Measurements from ENCODE around the gene ZNF324. TPM values are rescaled to one million over a fixed set of nuclear protein-coding genes. Genes with fewer than 3 reads are reported as not detected.
"Not testable (repeated sequence)": the region's sequence is repeated elsewhere in the genome, so short reads cannot be mapped to it uniquely, and the experiment has no call there.

The ZNF324 gene
- total RNA-seq, 1 donor from 2014 or later = 5.0 TPM

DNA sequence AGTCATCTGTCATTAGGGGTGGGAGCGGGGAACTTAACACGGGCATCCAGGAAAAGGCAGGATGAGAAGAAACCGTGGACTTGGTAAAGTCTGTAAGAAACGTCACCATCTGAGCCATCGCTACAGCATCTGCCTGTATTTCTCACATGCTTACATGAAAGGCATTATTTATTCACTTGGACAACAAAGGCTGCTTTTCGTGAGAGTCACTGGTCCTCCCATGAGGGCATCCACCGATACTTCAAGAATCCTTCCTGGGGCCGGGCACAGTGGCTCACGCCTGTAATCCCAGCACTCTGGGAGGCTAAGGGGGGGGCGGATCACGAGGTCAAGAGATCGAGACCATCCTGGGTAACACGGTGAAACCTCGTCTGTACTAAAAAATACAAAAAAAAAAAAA lies 25.4 kb downstream of the ZNF324 start:
- DNase-seq (no peak), ATAC-seq (no peak)
- intact Hi-C loops (cut with micrococcal nuclease) = no loop called here

DNA sequence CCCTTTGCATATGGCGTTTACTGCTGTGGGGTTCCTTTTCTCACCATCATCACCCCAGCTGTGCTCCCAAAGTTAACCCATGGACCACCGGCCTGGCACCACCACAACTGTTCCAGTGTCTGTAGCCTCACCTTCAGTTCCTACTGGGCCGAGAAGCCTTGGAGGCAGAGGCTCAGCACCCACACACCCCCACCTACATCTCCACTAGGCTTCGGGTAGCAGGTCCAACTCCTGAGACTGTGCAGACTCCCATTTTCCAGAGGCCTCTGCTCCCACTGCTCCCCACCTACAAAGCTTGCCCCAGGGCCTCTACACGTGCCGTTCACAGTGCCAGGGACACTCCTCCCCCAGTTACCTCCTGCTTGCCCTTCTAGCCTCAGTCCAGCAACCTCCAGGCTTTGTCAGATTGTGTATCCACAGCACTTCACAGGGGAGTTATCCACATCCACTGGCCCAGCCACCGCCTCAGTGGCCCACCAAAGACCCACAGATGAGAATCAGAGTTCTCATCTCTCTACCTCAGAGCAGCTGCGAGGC lies 30.8 kb downstream of the ZNF324 start:
- intact Hi-C loops (cut with micrococcal nuclease) = no loop called here
- DNase-seq (no peak), ATAC-seq (no peak)

DNA sequence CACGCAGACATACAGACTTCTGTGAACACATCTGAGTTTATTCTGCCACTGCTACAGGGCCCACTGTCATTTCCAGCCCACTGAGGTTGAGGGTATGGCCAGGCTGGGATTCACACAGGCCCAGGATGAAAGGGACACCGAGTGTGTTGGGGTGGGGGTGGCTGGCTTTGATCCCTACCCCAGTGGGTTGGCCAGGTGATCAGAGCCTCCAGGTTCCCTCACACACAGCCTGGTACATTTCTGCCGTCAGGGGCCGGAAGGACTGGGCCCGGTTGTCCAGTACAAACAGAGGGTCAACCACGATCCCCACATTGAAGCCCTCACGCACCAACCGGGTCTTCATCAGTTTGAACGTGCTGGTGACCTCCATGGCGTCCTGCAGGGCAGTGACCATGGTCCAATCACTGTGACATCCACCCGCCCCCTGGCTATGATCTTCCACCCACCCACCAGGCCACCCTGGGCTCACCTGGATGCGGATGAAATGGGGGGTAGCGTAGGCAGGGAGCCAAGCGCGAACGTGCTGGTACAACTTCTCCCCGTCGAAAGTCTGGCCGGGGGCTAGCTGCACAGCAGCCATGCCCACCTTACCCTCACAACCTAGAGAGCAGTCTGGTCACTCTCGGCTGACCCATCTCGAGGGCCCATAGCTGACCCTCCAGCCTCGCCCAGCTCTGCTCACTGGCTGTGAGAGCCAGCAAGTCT lies 31.6 kb downstream of the ZNF324 start:
- peak; percentile 48 for DNase-seq
- intact Hi-C loops (cut with micrococcal nuclease) = no loop called here
- peak; percentile 12 for ATAC-seq

DNA sequence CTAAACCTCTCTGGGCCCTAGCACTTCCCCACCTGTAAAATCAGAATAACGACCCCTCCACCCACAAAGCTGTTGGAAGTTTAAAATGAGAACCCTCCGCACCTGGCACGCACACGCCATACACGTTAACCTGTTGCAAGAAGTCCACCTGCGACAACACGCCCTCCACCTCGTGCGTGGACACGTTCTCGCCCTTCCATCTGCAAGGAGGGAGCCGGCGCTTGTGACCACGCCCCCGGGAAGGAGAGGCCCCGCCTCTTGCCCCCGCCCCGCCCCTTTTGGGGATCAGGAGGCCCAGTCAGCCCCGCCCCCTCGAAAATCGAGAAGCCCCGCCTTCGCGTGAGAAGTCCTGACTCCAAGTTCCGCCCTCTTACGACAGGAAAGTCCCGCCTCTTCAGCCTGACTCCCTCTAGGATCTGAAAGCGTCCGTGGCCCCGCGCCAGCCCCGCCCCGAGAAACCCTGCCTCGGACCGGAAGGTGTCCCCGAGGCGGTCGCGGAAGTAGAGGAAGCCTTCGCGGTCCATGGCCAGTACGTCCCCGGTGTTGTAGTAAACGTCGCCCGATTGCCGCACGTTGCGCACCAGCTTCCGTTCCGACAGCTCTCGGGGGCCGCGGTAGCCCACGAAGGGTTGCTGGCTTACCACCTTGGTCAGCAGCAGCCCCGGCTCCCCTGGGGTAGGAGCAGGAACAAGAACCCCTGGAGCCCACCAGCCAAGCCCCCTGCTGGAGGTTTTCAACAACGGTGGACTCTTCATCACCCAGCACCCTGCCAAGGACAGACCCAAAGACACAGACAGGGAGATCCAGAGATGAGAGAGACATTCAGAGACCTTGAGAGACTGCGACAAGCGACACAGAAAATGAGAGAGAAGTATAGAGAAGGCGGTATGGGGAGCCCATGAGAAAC lies 32.4 kb downstream of the ZNF324 start:
- intact Hi-C loops (cut with micrococcal nuclease) = no loop called here
- peak; percentile 99 for DNase-seq
- ATAC-seq = peak; percentile 98

DNA sequence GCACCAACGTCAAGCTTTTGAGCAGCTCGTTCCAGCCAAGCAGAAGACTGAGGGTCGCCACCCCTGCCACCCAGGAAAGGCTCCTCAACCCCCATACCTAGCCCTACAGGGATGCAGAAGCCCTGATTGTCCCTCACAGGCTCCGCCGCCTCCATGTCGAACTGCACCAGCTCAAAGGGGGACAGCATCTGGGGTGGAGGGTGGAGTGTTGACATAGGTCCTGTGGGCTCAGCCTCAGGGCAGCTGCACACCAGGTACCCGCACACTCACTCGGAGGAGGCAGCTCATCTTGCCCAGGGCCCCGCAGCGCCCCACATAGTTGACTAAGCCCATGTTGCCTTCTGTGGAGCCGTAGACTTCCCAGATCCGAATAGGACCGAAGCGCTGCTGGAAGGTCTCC lies 33.4 kb downstream of the ZNF324 start:
- DNase-seq (peak; percentile 20), ATAC-seq (no peak)
- intact Hi-C loops (cut with micrococcal nuclease) = no loop called here

DNA sequence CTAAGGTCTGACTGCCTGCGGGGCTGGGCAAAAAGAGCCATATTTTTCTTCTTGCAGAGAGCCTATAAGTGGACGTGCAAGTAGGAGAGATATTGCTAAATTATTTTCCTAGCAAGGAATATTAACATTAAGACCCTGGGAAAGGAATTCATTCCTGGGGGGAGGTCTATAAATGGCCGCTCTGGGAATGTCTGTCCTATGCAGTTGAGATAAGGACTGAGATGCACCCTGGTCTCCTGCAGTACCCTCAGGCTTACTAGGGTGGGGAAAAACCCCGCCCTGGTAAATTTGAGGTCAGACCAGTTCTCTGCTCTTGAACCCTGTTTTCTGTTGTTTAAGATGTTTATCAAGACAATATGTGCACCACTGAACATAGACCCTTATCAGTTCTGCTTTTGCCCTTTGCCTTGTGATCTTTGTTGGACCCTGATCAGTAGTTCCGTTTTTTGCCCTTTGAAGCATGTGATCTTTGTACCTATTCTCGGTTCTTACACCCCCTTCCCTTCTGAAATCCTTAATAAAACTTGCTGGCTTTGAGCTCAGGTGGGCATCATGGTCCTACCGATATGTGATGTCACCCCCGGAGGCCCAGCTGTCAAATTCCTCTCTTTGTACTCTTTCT lies 40.8 kb downstream of the ZNF324 start:
- DNase-seq; intact Hi-C loops (cut with micrococcal nuclease); ATAC-seq: not testable (repeated sequence)

DNA sequence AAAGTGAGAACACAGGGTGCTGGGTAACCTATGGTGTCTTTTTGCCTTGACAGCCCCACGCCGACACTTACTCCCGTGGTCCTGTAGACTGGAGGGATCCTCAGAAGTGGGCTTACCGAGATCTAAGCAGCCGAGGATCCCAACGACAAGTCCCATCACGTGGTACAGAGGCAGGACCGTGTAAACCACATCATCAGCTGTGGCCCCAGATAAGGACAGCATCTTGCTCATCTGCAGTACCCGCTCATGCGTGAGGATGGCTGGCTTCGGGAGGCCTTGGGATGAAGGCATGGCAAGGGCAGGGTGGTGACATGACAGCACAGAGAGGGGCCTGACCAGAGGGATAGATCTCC lies 42.8 kb downstream of the ZNF324 start:
- ATAC-seq = no peak
- no peak for DNase-seq
- intact Hi-C loops (cut with micrococcal nuclease) = no loop called here

DNA sequence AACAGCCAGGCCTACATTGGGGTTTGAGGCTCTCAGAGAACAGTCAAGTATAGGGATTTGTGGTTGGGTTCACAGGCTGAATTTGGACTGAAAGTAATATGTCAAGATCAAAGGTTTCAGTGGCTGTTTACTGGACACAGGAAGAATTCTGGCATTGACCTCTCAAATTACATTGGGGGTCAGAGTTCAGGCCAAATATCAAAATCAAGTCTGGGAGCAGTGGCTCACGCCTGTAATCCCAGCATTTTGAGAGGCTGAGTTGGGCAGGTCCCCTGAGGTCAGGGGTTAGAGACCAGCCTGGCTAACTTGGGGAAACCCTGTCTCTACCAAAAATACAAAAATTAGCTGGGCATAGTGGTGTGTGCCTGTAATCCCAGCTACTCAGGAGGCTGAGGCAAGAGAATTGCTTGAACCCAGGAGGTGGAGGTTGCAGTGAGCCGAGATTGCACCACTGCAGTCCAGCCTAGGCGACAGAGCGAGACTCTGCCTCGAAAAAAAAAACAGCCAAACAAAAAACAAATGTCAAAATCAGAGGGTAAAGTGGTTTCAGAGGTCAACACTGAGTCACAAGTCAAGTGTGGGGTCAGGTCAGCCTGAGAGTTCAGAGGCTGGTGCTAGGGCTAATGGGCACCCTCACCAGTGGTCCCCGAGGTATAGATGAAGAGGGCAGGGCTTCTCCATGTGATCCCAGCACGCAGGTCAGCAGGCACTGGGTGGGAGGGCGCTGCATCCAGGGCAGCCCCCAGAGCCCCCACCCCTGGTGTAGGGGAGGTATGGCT lies 43.4 kb downstream of the ZNF324 start:
- DNase-seq (no peak), ATAC-seq (no peak)
- intact Hi-C loops (cut with micrococcal nuclease) = no loop called here

DNA sequence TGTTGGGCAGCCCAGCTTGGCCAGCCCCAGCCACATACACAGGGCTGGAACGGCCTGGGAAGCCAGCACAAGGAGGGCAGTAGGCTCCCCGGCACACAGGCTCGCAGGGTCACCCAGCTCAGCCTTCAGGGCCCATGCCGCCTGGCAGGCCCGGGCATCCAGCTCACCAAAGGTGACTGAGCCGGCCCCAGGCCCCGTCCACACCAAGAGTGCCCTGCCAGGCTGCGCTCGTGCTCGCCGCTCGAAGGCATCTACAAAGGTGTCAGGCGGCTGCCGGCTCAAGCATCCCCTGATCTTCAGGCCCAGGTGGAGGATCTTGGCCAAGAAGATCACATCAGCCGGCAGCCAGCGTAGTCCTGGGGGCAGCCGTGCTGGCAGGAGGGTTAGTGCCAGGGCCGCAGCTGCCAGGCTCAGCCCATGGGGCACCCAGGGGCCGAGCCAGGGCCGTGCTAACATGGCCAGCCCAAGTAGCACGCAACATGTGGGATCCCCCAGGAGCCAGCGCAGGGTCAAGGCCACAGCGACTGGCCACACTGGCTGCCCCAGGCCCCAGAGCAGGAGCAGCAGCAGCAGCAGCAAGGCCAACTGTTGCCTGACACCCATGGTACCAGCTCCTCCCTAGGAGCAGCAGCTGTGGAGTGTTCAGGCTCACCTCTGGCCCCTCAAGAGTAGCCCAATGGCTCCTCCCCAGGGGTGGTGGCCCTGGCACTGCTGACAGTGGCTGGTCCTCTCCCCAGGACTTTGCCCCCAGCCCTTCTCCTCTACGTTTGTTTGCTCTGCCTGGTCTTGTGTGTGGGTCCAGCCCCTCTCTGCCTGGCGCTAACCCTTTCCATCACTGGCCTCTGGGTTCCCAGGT lies 44.7 kb downstream of the ZNF324 start, which contains the start of gene SLC27A5:
TSS of gene SLC27A5 (minus strand) at position 640 of the 856 bp plus-strand sequence. CDS start at position 603, 37 bp downstream.
- no peak for ATAC-seq
- intact Hi-C loops (cut with micrococcal nuclease) = no loop called here
- no peak for DNase-seq

DNA sequence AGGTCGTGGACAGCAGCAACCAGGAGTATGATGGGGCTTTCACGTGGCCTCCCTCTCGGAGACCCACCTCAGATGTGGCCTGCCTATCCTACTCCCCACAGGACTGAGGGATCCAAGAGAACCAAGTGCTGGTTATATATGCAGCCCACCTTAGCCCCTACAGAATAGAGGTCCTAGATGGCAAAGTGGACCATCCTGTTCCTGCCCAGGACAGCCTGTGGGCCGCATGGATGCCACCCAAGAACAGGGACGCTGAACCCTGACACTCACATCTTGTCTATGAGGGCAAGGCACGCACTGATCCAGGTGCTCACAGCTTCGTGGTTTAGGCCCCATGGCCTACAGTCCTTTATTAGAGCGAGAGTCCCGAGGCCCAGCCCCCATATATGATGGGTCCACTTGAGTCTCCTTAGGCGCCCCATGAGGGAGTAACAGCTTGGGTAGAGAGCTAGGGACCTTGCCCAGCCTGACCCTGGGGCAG lies 46.4 kb downstream of the ZNF324 start:
- intact Hi-C loops (cut with micrococcal nuclease) = no loop called here
- DNase-seq (no peak), ATAC-seq (peak; percentile 7)

DNA sequence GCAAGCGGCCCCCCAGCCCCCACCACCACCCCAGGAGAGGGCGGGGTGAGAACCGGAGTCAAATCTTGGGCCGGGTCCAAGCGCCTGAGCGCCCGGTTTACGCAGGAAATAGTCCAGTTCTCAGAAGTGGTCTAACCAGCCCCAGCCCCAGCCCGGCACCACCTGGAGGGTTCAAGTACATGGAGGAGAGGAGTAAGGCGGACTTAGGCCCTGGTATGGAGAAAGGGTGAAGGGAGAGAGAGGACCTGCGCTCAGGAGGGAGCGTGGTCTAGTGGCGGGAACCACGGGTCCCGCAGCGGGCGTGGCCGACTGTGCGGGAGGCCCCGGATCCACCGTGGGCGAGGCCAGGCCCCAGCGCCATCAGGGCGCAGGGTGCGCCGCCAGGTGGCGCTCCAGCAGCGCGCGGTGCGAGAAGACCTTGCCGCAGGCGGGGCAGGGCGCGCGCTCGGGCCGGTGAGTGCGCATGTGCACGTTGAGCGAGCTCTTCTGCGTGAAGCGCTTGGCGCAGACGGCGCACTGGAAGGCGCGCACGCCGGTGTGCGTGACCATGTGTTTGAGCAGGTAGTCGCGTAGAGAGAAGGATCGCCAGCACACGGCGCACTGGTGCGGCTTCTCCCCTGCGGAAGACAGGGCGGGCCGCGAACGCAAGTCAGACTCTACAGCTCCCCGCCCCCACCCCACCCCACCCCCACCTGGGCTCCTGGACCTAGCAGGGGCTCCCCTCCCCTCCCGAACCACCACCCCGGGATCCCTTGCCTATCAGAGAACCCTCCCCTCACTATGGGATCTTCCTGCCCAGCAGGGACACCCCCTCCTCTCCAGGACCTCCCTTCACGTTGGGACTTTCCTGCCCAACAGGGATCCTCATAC lies 47.0 kb downstream of the ZNF324 start:
- DNase-seq (peak; percentile 96), ATAC-seq (peak; percentile 92)
- intact Hi-C loops (cut with micrococcal nuclease) = no loop called here

DNA sequence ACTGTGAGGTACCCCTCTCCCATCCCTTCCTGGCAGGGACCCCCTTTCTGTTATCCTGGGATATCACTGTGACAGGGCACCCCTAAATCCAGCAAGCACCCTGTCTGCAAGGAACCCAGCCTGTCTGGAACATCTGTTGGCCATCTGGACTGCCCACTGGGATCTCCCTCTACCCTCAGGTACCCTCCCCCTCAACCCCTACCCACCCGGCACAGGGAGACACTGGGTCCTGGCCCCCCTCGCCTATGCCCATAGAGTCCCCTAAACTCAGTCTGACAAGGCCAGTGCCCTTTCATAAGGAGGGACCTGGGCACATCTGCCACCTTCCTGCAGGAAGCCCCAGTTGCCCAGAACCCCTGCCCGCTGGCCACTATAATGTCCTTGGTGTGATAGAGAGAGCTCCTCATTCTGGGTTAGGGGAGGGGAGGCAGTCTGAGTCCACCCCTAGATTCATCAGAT lies 47.7 kb downstream of the ZNF324 start:
- ATAC-seq = no peak
- intact Hi-C loops (cut with micrococcal nuclease) = no loop called here
- no peak for DNase-seq

DNA sequence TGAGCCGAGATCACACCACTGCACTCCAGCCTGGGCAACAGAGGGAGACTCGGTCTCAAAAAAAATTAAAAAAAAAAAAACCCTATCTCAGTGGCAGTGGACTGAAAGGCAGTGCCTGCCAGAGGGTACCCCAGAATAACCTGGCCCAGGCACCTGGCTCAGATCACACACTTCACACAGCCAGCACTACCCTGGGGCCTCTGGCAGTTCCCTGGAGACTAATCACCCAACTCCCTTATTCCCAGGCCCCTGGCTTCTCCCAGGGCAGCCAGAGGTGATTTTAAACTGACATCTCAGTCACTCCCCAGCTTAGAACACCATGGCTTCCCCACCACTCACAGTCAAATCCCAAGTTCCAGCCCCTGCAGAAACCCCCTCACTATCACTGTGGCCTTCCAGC lies 48.4 kb downstream of the ZNF324 start:
- no peak for ATAC-seq
- no peak for DNase-seq
- intact Hi-C loops (cut with micrococcal nuclease) = no loop called here

DNA sequence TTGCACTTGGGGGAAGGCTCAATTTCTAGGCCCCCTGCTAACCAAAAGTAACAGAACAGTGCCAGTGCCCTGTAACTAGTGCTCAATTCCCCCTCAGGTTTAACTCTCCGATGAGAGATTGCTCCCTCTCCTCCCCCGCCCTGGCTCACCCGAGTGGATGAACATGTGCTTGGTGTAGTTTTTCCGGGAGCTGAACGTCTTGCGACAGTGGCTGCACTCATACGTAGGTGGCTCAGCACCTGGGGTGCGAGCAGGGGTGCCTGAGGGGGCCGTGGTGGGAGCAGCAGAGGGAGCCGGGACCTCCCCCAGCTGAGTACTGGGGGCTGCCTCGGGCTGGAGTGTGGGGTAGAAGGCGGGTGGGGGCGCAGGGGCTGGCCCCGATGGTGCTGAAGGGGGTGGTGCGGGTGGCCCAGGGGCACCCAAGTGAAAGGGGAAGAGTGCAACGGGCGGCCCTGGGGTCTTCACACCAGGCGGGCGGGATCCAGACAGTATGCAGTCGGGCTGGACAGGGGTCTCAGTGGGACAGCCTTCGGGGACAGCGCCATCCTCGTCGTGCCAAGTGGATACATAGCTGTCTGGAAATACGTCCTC lies 49.5 kb downstream of the ZNF324 start:
- DNase-seq = no peak
- intact Hi-C loops (cut with micrococcal nuclease) = no loop called here
- ATAC-seq = no peak

DNA sequence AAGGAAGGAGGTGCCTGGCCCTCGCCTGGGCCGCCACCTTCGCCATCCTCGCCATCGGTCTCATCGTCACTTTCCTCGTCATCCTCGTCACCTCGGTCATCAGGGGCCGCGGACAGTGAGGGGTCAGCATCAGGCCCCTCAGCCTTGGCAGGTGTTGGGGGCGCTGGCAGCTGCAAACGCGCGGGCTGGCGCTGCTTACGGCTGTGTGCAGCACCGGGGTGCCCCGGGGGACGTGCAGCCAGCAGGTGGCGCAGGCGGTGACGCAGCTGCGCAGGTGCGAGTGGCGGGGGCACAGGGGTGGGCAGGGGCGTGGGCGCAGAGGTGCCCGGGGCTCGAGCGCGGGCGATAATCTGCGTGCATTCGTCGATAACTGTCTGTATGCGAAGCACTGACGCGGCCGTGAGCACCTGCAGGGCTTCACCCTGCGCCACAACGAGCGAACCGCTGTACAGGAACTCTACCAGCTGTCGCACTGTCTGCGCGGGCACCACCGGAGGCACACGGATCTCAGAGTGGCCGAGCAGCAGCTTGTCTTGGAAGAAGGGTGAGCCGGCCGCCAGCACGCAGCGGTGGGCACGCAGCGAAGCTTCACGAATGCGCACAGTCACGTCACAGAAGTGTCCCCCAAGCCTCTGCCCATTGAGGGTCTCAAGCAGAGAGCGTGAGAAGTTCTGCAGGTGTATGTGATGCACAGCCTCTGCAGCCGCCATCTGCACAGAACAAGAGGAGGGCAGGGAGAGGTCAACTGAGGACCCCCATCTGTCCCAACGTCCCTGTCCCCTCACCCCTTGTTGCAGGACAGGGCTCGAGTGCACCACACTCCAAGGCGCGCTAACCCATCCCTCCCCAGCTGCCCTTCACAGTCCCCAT lies 50.3 kb downstream of the ZNF324 start:
- ATAC-seq (no peak), DNase-seq (no peak)
- intact Hi-C loops (cut with micrococcal nuclease) = no loop called here

Data from left ventricle myocardium superior (tissue), 1 donor.